Stomach (tissue), 4 donors: ENCODE measurements around the gene FKBP6.

Experiments used
- CTCF ChIP-seq, 7 experiments: fragments of 450-650 bp in 4 of 7; fragments of 200-600 bp in 3 of 7; sonication (generic) in 3 of 7; IDR thresholded peaks; one replicate each; pipeline ENCODE4 v1.5.1; 2016 to 2019; ENCODE audit warnings: antibody characterized with exemption in 7 of 7, control low read depth in 2 of 7, mild to moderate bottlenecking in 1 of 7
- POLR2A ChIP-seq, 4 donors: fragments of 450-650 bp; IDR thresholded peaks; one replicate each; pipeline ENCODE4 v1.6.1; 2016; ENCODE audit warnings: antibody characterized with exemption in 4 of 4, control low read depth in 2 of 4, mild to moderate bottlenecking in 1 of 4, moderate library complexity in 1 of 4

GRCh38 chr7:73314271-73314670, 13.7 kb upstream of the FKBP6 start:
- no peak for TF ChIP-seq CTCF (IDR thresholded peaks at IDR 0.05)
- no peak for TF ChIP-seq POLR2A (IDR thresholded peaks at IDR 0.05)
